Osteoblast (primary cell): ENCODE results near the gene MAS1. TPM values are rescaled to one million over a fixed set of nuclear protein-coding genes. Genes with fewer than 3 reads are reported as not detected.

ENCODE experiments used
- DNase-seq: peaks from one replicate; pipeline ENCODE4 v3.0.0; 2011; ENCODE audit warnings: low spot score, mixed read lengths; ENCODE audit not compliant: insufficient read length; ENCODE audit errors: missing footprints
- H2AFZ ChIP-seq: 2 replicates; pipeline ENCODE4 v1.6.0; 2011; ENCODE audit warnings: mild to moderate bottlenecking, low read length
- H3K27ac ChIP-seq: 2 replicates; pipeline ENCODE4 v1.5.1; 2011; ENCODE audit warnings: mild to moderate bottlenecking, low read depth, low read length, moderate library complexity
- H3K27me3 ChIP-seq: 2 replicates; pipeline ENCODE4 v1.6.0; 2012; ENCODE audit warnings: mild to moderate bottlenecking, control low read depth, inconsistent platforms, low read length, moderate library complexity; ENCODE audit not compliant: insufficient read depth
- H3K36me3 ChIP-seq: 2 replicates; pipeline ENCODE4 v1.5.1; 2011; ENCODE audit warnings: mild to moderate bottlenecking, low read length, control low read depth, moderate library complexity; ENCODE audit not compliant: insufficient read depth
- H3K4me1 ChIP-seq: 2 replicates; pipeline ENCODE4 v1.5.1; 2011; ENCODE audit warnings: mild to moderate bottlenecking, low read length, control low read depth, moderate library complexity; ENCODE audit not compliant: insufficient read depth
- H3K4me2 ChIP-seq: 2 replicates; pipeline ENCODE4 v1.6.0; 2011; ENCODE audit warnings: mild to moderate bottlenecking, low read length; ENCODE audit not compliant: insufficient read depth
- H3K4me3 ChIP-seq: fragments of 200-600 bp; sonication (generic); 3 replicates; pipeline ENCODE4 v1.5.1; 2012; ENCODE audit warnings: mild to moderate bottlenecking, low read length, inconsistent platforms; ENCODE audit not compliant: insufficient read depth
- H3K79me2 ChIP-seq: 2 replicates; pipeline ENCODE4 v1.6.0; 2012; ENCODE audit warnings: mild to moderate bottlenecking, low read length, control low read depth, inconsistent platforms; ENCODE audit not compliant: insufficient read depth
- H3K9me3 ChIP-seq: 2 replicates; pipeline ENCODE4 v1.5.1; 2011; ENCODE audit warnings: low read depth, low read length, control low read depth
- H4K20me1 ChIP-seq: 2 replicates; pipeline ENCODE4 v1.6.0; 2012; ENCODE audit warnings: mild to moderate bottlenecking, low read length, control low read depth; ENCODE audit not compliant: insufficient read depth
- total RNA-seq: library from RNA; depleted of rRNA; stranded (reverse); fragments of >200 nt; gene quantifications from 2 replicates; pipeline ENCODE4 v1.2.3, GENCODE V29; 2012
- TF ChIP-seq, protein P1 (sequence below): IDR thresholded peaks from 2 replicates; pipeline ENCODE4 v1.5.1; 2011; ENCODE audit warnings: mild to moderate bottlenecking, low read depth, low read length, moderate library complexity; ENCODE audit errors: extremely low read depth

MAS1 gene
- total RNA-seq, 1 donor: under 0.01 TPM

GRCh38 chr6:159893064-159893463 is 2.3 kb downstream of the MAS1 start:
- H3K9me3 ChIP-seq: no peaks in the 10 kb centered on the region

DNA sequence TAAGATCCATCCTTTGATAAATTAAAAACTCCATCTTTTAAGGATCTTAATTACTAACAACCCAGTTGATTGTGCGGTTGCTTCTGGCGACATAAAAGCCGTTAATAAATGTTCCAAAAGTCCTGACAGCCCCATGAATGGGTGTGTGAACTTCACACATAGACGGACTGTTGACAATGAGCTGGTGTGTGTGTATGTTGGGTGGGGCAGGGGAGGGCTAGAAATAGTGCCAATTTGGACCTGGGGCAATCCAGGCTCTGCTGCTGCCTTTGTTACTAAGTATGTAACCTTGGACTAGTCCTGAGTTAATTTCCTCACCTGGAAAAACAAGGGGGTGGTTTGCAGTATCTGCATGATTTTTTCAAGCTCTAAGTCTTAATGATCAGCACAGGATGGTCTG is 4.2 kb downstream of the MAS1 start:
- no peak overlapping the region for H3K27ac ChIP-seq
- no peak for DNase-seq
- peaks cover 11% of the 10 kb centered on the region for H3K4me1 ChIP-seq
- H4K20me1 ChIP-seq: no peaks in the 10 kb centered on the region
- H3K27me3 ChIP-seq: peaks cover 36% of the 10 kb centered on the region
- no peaks in the 10 kb centered on the region for H3K36me3 ChIP-seq
- H2AFZ ChIP-seq: no peak overlapping the region
- H3K9me3 ChIP-seq: no peaks in the 10 kb centered on the region
- no peak overlapping the region for H3K4me2 ChIP-seq
- TF ChIP-seq, protein P1, sequence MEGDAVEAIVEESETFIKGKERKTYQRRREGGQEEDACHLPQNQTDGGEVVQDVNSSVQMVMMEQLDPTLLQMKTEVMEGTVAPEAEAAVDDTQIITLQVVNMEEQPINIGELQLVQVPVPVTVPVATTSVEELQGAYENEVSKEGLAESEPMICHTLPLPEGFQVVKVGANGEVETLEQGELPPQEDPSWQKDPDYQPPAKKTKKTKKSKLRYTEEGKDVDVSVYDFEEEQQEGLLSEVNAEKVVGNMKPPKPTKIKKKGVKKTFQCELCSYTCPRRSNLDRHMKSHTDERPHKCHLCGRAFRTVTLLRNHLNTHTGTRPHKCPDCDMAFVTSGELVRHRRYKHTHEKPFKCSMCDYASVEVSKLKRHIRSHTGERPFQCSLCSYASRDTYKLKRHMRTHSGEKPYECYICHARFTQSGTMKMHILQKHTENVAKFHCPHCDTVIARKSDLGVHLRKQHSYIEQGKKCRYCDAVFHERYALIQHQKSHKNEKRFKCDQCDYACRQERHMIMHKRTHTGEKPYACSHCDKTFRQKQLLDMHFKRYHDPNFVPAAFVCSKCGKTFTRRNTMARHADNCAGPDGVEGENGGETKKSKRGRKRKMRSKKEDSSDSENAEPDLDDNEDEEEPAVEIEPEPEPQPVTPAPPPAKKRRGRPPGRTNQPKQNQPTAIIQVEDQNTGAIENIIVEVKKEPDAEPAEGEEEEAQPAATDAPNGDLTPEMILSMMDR: no peak
- H3K4me3 ChIP-seq: no peak overlapping the region
- H3K79me2 ChIP-seq: no peaks in the 10 kb centered on the region

More at GRCh38 chr6:159893064-159893463, 2.3 kb downstream of the MAS1 start:
- no peaks in the 10 kb centered on the region for H4K20me1 ChIP-seq
- no peak overlapping the region for H3K4me2 ChIP-seq
- H3K4me1 ChIP-seq: no peaks in the 10 kb centered on the region
- no peaks in the 10 kb centered on the region for H3K79me2 ChIP-seq
- DNase-seq: no peak
- TF ChIP-seq, protein P1: no peak
- no peak overlapping the region for H3K4me3 ChIP-seq
- H2AFZ ChIP-seq: no peak overlapping the region
- H3K27ac ChIP-seq: no peak overlapping the region
- peaks cover 55% of the 10 kb centered on the region for H3K27me3 ChIP-seq
- no peaks in the 10 kb centered on the region for H3K36me3 ChIP-seq

- Histone ChIP-seq H4K20me1 (no peaks in the 10 kb centered on the region), H3K4me1 (peaks cover 24% of the 10 kb centered on the region), H3K27me3 (peaks cover 13% of the 10 kb centered on the region), H3K79me2 (no peaks in the 10 kb centered on the region), H3K36me3 (no peaks in the 10 kb centered on the region), H3K4me2 (no peak overlapping the region), H2AFZ (no peak overlapping the region), H3K4me3 (no peak overlapping the region), H3K9me3 (no peaks in the 10 kb centered on the region), H3K27ac (no peak overlapping the region)
- TF ChIP-seq, protein P1: no peak
- no peak for DNase-seq
Observed at GRCh38 chr6:159897603-159898002, 6.8 kb downstream of the MAS1 start.

DNA sequence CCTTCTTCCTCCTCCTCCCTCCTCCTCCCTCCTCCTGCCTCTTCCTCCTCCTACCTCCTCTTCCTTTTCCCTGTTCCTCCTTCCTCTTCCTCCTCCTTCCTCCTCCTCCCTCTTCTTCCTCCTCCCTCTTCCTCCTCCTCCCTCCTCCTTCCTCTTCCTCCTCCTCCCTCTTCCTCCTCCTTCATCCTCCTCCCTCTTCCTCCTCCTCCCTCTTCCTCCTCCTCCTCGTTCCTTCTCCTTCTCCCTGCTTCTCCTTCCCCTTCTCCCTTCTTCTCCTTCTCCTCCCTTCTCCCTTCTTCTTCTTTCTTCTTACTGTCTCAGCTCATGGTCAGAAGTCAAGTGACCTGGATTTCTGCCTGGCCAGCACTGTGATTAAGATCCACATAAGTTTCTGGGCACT is 7.7 kb downstream of the MAS1 start:
- no peak for DNase-seq

More for the DNA sequence above, 7.7 kb downstream of the MAS1 start:
- H3K79me2 ChIP-seq: no peaks in the 10 kb centered on the region
- no peak overlapping the region for H3K4me3 ChIP-seq
- peaks cover 6% of the 10 kb centered on the region for H3K27me3 ChIP-seq
- H3K4me2 ChIP-seq: no peak overlapping the region
- no peak overlapping the region for H2AFZ ChIP-seq
- TF ChIP-seq, protein P1: no peak
- H3K9me3 ChIP-seq: no peaks in the 10 kb centered on the region
- no peaks in the 10 kb centered on the region for H4K20me1 ChIP-seq
- no peak overlapping the region for H3K27ac ChIP-seq
- H3K36me3 ChIP-seq: no peaks in the 10 kb centered on the region
- H3K4me1 ChIP-seq: peaks cover 24% of the 10 kb centered on the region
